ENCODE results near the gene LSM11.

DNA sequence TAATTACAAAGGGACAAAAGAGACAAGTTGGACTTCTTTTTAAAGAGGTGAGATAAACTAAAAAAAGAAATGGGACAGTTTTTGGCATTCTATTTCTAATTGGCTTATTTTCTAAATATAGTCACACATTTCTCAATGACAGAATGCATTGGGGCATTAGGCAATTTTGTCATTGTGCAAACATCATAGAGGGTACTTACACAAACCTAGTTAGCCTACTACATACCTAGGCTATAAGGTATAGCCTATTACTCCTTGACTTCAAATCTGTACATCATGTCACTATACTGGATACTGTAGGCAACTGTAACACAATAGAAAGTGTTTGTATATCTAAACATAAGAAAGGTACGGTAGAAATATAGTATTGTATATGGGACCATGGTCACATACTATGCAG lies 56.1 kb downstream of the LSM11 start:
- TF ChIP-seq POLR2A (IDR thresholded peaks at IDR 0.05) = no peak
- TF ChIP-seq, protein P1, sequence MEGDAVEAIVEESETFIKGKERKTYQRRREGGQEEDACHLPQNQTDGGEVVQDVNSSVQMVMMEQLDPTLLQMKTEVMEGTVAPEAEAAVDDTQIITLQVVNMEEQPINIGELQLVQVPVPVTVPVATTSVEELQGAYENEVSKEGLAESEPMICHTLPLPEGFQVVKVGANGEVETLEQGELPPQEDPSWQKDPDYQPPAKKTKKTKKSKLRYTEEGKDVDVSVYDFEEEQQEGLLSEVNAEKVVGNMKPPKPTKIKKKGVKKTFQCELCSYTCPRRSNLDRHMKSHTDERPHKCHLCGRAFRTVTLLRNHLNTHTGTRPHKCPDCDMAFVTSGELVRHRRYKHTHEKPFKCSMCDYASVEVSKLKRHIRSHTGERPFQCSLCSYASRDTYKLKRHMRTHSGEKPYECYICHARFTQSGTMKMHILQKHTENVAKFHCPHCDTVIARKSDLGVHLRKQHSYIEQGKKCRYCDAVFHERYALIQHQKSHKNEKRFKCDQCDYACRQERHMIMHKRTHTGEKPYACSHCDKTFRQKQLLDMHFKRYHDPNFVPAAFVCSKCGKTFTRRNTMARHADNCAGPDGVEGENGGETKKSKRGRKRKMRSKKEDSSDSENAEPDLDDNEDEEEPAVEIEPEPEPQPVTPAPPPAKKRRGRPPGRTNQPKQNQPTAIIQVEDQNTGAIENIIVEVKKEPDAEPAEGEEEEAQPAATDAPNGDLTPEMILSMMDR (IDR thresholded peaks at IDR 0.05) = no peak
